Retinal pigment epithelial cell (primary cell): ENCODE data around the gene GRK2.

Experiments
- DNase-seq: peaks from one replicate; pipeline ENCODE4 v3.0.0-alpha.2; 2010; ENCODE audit warnings: low read depth
- H3K4me3 ChIP-seq: 2 replicates; pipeline ENCODE4 v1.5.1; 2011; ENCODE audit warnings: mild to moderate bottlenecking, low read length, control low read depth, moderate library complexity
- TF ChIP-seq, protein P1 (sequence below): conservative IDR thresholded peaks from 2 replicates; pipeline ENCODE4 v1.5.1; 2011; ENCODE audit warnings: low read depth, low read length, control low read depth, inconsistent platforms

Gene GRK2

DNA sequence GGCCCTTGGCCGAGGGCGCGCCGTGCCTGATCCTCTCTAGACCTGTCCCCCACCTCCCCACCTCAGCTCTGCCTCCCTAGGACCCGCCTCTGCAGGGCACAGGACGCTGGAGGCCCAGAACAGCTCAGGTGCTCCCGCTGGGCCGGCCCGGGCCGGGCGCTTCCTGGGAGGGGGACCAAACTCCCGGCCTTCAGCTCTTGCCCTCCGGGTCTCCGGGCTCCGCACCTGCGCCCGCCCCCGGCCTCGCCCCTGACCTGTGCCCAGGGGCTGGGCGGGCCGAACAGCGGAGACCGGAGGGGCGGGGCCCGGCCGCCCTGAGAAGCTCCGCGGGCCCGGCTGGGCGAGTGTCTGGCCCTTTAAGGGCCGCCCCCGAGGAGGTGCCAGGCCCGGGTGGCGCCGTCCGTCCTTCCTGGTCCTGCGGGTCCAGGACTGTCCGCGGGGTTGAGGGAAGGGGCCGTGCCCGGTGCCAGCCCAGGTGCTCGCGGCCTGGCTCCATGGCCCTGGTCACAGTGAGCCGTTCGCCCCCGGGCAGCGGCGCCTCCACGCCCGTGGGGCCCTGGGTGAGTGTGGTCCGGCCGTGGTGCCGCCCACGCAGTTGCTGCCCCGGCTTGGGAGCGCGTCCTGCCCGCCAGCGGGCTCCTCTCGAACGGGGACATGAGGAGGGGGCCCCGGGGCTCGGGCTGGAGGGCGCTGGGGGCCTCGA, 37.0 kb downstream of the GRK2 start, which contains the start of gene SSH3:
SSH3 (plus strand) TSS at position 399 of the 703 bp plus-strand sequence; CDS start at position 495, 96 bp downstream.
- TF ChIP-seq, protein P1, sequence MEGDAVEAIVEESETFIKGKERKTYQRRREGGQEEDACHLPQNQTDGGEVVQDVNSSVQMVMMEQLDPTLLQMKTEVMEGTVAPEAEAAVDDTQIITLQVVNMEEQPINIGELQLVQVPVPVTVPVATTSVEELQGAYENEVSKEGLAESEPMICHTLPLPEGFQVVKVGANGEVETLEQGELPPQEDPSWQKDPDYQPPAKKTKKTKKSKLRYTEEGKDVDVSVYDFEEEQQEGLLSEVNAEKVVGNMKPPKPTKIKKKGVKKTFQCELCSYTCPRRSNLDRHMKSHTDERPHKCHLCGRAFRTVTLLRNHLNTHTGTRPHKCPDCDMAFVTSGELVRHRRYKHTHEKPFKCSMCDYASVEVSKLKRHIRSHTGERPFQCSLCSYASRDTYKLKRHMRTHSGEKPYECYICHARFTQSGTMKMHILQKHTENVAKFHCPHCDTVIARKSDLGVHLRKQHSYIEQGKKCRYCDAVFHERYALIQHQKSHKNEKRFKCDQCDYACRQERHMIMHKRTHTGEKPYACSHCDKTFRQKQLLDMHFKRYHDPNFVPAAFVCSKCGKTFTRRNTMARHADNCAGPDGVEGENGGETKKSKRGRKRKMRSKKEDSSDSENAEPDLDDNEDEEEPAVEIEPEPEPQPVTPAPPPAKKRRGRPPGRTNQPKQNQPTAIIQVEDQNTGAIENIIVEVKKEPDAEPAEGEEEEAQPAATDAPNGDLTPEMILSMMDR: no peak
- no peak for DNase-seq
- H3K4me3 ChIP-seq: peak within 1 kb of the TSS; percentile 69

- peak overlapping the region; percentile 69 for H3K4me3 ChIP-seq
- DNase-seq: no peak
- TF ChIP-seq, protein P1: no peak
These were observed 37.6 kb downstream of the GRK2 start for GRCh38 chr11:67303835-67304411.

GRCh38 chr11:67304511-67305113, 38.3 kb downstream of the GRK2 start:
- no peak for DNase-seq
- TF ChIP-seq, protein P1: no peak
- H3K4me3 ChIP-seq: peak overlapping the region; percentile 69

GRCh38 chr11:67306769-67307544, 40.7 kb downstream of the GRK2 start:
- no peak overlapping the region for H3K4me3 ChIP-seq
- TF ChIP-seq, protein P1: no peak
- no peak for DNase-seq

GRCh38 chr11:67307545-67308001, 41.3 kb downstream of the GRK2 start:
- no peak overlapping the region for H3K4me3 ChIP-seq
- TF ChIP-seq, protein P1: no peak
- no peak for DNase-seq

- no peak overlapping the region for H3K4me3 ChIP-seq
- DNase-seq: no peak
- TF ChIP-seq, protein P1: no peak
These were observed 42.0 kb downstream of the GRK2 start for GRCh38 chr11:67308031-67308866.
